ENCODE measurements around the gene SLIT1.

Gene SLIT1

GRCh38 chr10:97185326-97186058, at the start of gene SLIT1:
SLIT1 (minus strand) TSS chr10:97185959; CDS start chr10:97185674, 285 bp downstream.
- DNase-seq (ENCODE audit: low spot score), result no peak

- DNase-seq (ENCODE audit: low spot score), result no peak
These were observed 49.6 kb upstream of the SLIT1 start for GRCh38 chr10:97235353-97235752.

- peak; percentile 8 for DNase-seq (ENCODE audit: low spot score)
These were observed 48.6 kb upstream of the SLIT1 start for GRCh38 chr10:97234400-97234799.

- DNase-seq (ENCODE audit: low spot score), result no peak
These were observed 44.4 kb upstream of the SLIT1 start for GRCh38 chr10:97230146-97230545.

- DNase-seq (ENCODE audit: low spot score), result no peak
These were observed 43.7 kb upstream of the SLIT1 start for GRCh38 chr10:97229322-97230015.

GRCh38 chr10:97228775-97229157, 43.0 kb upstream of the SLIT1 start:
- no peak for DNase-seq (ENCODE audit: low spot score)

- no peak for DNase-seq (ENCODE audit: low spot score)
These were observed 42.5 kb upstream of the SLIT1 start for GRCh38 chr10:97228130-97228774.

- DNase-seq (ENCODE audit: low spot score), result no peak
These were observed 40.6 kb upstream of the SLIT1 start for GRCh38 chr10:97226398-97226797.

GRCh38 chr10:97224483-97225435, 39.0 kb upstream of the SLIT1 start:
- DNase-seq (ENCODE audit: low spot score), result no peak

- DNase-seq (ENCODE audit: low spot score), result no peak
These were observed 36.7 kb upstream of the SLIT1 start for GRCh38 chr10:97222326-97222961.

- DNase-seq (ENCODE audit: low spot score), result no peak
These were observed 34.6 kb upstream of the SLIT1 start for GRCh38 chr10:97220355-97220754.

- no peak for DNase-seq (ENCODE audit: low spot score)
These were observed 31.5 kb upstream of the SLIT1 start for GRCh38 chr10:97217299-97217698.

GRCh38 chr10:97215619-97216260, 30.0 kb upstream of the SLIT1 start:
- DNase-seq (ENCODE audit: low spot score), result no peak

GRCh38 chr10:97213431-97213830, 27.7 kb upstream of the SLIT1 start:
- DNase-seq (ENCODE audit: low spot score), result no peak

GRCh38 chr10:97211229-97211628, 25.5 kb upstream of the SLIT1 start:
- DNase-seq (ENCODE audit: low spot score), result no peak

- DNase-seq (ENCODE audit: low spot score), result peak; percentile 21
These were observed 24.8 kb upstream of the SLIT1 start for GRCh38 chr10:97210543-97210960.

- DNase-seq (ENCODE audit: low spot score), result no peak
These were observed 22.1 kb upstream of the SLIT1 start for GRCh38 chr10:97207756-97208346.

GRCh38 chr10:97207131-97207530, 21.4 kb upstream of the SLIT1 start:
- DNase-seq (ENCODE audit: low spot score), result no peak

GRCh38 chr10:97204826-97205679, 19.3 kb upstream of the SLIT1 start:
- no peak for DNase-seq (ENCODE audit: low spot score)

- no peak for DNase-seq (ENCODE audit: low spot score)
These were observed 17.5 kb upstream of the SLIT1 start for GRCh38 chr10:97203220-97203619.
